Activated CD4-positive, CD25-positive, alpha-beta regulatory T cell treated with anti-CD3 and anti-CD28 coated beads, Interleukin-2, amount 50 U/mL, for 16 hours (primary cell): ENCODE measurements around the gene DDX24.

Experiments used
- DNase-seq: peaks from one replicate; pipeline ENCODE4 v3.0.0-alpha.2; 2020; ENCODE audit warnings: low read depth, low spot score

DDX24 gene

DNA sequence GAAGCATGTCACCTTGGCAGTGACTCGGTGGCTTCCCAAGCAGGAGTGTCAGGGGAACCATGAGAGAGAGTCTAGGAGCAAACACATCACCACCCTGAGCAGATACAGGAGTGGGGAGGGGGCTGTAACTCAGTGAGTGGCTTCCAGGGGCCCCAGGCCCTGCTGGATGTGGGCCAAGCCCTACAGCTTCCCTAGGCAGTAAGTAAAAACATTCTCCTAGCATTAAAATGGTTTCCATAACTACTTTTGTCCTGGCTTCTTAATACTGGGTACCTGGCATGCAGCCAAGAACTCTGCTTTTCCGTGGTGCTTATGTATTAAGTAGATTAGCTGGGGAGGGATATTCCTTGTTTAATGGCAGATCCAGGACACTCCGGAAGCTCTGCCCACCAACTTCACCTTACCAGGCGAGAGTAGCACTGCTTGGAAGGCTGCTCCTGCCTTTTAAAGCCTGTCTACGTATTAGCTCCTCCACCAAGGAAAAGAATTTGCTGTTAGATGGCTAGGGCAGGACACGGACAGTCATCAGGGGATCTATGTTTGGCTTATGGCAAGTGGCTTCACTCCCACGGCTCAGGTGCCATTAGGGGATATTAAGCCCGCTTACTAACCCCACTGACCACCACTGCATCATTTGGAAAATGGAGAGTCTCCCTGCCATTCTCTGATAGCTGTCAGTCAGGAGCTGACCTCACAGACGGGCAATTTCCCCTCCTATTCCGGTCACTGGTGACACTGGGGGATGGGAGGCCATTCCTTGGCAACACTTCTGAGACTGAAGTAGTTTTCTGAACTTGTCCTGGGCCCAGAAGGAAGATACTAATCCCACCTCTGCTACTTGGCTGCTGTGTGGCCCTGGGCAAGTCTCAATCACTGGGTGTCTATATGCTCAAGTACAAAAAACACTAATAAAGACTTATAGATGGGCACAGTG lies 32.0 kb downstream of the DDX24 start:
- DNase-seq: no peak

DNA sequence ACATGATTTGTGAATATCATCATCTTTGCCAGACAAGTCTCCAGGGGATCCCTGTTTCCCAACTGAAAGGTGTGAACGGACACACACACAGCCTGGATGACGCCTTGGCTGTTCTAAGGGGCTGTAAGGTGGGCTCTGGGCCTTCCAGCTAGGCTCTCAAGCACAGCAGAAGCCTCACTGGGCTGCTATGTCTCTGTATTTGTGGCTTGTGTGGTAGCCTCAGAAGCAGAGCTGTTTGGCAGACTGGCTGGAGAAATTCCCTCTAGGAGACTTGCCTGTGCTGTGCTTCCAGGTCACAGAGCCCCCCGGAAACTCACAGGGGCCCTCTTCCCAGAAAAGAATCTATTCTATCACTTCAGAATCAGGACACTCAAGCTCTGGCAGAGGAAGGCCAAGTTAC lies 33.4 kb downstream of the DDX24 start:
- no peak for DNase-seq

DNA sequence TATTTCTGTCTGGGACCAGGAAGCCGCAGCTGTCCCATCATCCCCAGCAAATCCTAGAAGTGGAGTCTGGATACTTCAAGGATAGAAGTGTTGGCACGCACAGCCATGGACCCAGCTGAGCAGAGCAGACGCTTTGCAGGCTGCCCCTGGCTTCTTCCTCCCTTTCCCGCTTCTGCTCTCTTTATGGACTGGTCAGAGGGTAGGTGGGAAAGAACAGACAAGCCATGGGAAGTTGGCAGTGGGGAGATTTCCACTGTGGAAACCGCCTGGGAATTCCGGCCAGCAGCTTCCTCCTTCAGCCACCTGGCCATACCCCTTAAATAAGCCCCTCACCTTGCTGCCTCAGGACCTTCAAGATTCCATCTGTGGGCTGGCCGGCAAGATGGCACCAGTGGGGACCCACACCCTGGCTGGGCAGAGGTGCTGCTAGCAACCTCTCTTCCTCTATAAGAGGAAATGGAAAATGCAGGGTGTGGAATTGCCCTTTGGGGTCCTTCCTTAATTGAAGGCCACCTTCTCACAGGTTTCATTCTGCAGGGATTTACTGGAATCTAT lies 34.2 kb downstream of the DDX24 start:
- no peak for DNase-seq

DNA sequence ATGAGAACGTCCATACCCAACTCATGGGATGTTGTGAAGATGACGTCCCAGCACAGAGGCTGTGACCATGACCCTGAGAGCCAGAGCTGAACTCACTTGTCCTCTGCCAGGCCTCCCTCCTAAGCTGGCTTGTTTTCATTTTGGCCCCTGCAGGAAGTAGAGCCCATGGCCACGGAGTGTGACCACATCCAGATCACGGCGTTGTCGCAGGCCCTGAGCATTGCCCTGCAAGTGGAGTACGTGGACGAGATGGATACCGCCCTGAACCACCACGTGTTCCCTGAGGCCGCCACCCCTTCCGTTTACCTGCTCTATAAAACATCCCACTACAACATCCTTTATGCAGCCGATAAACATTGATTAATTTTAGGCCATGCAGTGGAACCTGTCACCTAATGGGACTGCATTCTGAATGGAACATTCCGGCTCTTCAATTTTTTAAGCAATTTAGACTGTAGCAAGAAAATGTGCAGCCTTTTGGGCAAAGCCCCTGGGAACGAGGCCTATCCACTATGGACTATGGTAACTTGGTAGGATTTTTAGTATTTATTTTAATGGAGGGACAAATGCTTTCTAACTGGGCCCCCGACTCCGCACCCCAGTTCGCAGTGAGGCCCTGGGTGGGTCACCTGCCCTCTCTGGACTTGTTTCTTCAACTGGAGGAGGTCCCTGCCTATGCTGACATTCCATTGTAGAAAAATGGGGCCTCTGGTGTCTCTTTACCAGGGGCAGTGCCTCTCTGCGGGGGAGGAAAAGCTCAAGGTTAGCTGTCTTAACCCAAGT lies 35.2 kb downstream of the DDX24 start:
- no peak for DNase-seq

DNA sequence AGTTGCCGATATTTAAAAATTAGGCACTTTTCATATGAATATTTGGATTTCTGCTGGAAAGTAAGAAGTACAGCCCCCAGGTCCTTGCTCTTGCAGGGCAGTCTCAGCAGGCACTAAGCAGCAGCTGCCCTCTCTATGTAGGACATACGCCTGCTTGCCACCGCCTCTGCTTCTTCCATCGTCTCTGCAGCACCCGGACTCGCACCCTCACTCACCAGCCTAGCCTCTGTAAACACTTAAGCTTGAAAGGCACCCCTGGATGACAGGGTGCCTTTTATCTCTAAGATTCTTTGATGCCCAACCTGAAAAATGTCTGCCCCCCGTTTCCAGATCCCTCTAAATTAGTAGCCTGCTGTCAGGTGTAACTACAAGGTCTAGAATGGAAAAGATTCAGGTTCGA lies 35.9 kb downstream of the DDX24 start:
- DNase-seq: no peak

DNA sequence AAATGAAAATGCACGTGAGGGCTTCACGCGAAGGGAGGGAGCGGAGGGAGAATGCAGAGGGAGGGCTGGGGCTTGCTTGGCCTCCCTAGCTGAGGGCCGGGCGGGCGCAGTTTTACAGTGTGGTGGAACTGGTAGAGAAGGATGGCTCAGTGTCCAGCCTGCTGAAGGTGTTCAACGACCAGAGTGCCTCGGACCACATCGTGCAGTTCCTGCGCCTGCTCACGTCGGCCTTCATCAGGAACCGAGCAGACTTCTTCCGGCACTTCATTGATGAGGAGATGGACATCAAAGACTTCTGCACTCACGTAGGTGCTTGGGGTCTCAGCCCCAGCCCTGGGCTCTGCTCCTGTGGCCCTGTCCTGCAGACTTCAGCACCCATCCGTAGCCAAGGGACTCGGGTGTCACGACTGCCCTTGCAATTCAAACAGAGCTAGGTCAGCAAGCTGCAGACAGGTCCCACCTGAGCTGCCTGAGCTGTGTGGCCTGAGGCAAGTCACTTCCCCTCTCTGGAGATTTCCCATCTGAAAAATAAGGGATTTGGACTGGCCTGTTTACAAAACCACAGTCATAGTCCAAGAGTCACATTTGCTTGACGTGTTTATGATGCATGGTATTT lies 36.4 kb downstream of the DDX24 start:
- DNase-seq: no peak

DNA sequence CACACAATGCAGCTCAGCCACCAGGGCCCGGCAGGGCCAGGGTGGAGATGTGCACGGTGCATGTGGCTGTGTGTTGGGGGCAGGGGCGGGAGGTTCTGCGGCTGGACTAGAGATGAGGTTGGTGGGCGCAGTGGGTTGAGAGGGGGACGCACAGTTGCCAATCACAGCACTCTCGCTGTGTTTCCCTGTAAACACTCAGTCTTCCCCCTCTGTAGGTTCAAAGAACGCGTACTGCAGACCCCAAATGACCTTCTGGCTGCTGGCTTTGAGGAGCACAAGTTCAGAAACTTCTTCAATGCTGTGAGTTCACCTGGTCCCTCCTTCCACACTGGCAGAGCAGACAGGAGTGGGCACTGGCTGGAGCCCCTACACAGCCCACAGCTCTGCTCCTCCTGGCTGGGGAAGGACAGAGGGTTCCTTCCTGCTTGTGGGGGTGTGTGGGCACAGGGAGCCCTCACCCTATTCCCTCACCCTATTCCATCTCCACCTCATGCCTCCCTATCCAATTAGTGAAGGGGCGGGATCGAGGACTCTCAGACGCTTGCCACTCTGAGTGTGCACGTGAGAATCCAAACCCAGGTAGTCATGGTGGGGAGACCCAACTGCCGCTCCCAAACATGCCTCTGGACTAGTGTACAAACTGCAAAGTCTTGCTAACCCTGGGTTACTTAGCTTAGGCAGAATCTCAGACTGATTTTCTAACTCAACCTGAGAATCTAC lies 37.1 kb downstream of the DDX24 start:
- no peak for DNase-seq

DNA sequence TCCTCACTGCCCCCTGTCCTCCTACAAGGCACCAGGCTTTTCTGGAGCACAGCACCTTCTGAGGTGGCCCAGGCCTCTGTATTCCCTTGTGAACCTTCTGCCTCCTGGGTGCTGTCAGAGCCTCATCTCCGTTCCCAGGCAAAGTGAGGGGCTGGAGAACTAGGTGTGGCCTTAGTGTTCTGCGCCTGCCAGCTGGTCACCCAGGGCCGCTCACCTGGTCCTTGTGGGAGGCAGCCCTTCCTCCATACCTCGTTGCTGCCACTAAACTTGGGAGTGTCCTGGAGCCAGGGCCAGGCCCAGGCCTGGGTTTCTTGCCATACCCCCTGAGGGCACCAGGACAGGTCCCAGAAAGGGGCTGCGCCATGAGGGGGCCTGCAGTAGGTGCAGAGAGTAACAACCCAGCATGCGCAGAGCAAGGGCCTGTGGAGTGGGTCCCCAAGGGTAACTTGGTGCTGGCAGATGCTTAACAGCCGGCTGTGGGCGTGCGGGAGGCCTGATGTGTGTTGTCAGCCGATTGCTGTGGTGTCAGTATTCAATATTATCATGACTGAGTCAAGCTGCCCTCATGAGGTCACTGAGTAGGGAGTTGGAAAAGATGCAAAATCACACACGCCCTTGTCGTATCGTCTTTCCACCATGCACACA lies 37.8 kb downstream of the DDX24 start:
- DNase-seq: no peak

DNA sequence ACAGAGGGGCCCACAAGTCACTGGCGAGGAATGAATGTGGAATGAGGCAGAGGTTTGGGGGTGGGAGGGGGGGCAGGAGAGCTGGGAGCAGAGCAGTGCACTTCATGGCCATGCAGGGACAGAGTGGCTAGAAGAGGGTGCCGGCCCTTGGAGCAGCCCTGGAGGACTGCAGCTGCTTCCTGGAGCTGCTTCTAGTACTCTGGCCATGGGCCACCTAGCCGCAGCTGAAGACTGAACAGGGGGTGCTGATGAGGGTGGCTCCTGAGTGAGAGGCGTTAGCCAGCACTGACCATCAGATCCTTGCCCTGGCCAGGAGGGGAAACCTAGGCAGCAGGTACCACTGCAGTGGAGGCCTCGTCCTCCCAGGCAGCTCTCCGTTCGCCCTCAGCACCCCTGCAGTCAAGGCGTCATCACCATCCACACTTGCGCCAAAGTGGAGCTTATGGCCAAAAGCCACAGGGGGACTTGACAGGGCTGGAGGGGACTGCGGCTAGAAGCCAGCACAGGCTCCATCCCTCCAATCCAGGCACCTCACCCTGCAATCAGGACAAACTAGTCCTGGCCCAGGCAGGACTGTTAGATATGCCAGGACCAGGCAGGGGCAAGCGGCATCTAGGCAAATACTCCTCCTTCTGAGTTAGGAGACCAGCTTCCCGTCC lies 38.4 kb downstream of the DDX24 start:
- DNase-seq: no peak

DNA sequence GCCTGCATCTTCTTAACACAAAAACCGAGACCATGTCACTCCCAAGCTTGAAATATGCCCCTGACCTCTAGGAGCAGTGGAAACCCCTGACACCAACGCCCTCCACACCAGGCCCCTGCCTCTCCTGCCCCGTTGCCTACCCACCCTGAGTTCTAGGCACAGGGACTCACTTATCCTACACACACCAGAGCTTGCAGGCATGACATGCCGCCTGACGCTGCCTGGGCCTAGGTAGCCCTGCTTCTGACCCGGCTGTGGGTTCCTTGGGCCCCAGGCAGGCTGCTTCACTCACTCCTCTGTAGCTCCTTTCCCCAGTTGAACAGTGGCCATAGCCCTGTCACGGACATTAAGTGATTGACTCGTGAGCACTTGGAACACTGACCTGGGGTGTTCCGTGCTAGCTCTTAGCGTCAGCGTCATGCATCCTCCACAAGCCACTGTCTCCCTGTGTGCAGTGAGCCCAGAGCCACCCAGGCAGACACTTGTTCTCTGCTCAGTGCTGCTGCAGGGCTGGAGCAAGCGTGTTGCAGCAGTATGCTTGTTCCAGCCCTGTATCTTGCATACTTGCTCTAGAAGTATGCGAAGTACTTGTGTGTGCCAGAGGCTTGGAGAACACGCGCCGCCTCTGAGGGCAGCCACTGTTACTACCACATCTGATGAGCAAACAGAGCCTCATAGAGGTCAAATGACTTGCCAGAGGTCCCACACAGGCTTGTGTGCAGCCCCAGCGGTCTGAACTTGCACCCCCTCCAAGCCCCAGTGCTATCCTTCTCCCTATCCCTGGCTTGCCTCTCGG lies 39.3 kb downstream of the DDX24 start:
- DNase-seq: no peak

DNA sequence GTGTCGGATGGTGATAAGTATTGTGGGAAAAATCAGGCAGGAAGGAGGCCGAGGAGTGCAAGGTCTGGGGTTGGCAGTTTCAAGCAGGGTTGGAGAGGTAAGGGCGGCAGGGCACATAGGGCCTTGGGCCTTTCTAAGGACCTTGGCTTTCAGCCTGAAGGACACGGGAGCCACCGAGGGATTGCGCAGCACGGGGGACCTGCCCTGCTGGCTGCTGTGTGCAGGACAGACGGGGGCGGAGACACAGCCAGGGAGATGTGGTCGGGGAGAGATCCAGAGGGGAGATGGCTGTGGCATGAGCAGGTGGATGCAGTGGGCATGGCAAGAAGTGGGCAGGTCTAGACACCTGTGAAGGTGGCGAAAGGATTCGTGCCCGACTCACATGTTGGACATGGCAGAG lies 40.2 kb downstream of the DDX24 start:
- DNase-seq: no peak

DNA sequence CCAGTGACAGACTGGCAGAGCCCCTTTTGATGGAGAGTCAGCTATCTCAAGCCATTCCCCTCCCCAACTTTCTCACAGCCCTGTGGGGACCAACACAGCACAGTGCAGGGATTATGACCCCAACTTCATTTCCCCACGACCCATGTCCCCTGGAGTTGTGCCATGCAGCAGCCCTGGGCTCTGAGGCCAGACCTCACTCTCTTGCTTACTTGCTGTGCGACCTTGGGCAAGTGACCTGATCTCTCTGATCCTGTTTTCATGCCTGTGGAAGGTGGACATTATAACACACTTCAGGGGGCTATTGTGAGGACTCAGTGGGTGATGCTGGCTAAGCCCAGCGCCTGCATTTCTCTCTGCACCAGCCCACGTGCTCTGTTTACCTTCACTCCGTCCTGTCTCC lies 40.8 kb downstream of the DDX24 start:
- DNase-seq: no peak

DNA sequence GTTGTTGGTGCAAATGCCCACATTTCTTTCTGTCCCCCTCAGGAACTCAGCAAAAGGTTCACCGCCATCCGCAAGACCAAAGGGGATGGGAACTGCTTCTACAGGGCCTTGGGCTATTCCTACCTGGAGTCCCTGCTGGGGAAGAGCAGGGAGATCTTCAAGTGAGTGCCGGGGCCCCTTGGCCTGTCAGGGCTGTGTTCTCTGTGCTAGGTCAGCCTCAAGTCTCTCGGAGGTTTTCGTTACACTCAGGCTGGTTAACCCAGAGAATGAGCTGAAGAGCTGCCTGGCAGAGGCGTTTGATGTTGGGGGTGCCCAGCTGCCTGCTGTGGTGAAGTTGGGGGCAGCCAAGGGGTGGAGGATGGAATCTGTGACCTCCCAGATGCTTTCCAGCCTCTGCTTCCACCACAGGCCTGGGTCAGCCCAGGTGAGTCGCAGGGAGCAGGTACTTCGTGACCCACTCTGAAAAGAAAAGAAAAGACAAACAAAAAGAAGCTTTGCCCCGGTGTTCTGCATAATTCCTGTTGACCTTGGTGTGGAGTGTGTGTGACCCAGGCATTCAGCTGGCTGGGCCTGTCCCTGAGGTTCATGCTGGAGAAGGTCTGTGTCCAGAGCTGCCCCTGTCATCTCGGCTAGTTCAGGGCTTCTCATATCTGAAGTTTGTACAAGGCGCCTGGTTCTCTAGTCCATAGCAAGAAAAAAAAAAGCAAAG lies 41.9 kb downstream of the DDX24 start:
- no peak for DNase-seq

DNA sequence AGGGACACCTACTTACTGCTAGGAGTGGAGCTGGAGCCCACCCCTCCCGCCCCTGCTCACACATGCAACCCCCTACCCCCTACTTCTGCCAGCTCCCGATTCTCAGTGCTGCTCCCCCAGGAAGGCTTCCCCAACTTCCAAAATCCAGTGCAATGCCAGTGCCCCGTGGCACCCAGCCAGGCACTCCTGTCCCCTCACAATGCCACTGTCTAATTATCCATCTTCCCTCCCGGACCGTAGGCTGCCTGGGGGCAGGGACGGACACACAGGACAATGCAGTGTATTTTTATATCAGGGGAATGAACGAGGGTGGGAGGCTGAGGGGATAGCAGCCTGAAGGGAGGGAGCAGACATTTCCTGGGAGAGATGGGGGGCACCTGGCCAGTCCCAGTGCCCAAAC lies 42.5 kb downstream of the DDX24 start:
- DNase-seq: no peak

DNA sequence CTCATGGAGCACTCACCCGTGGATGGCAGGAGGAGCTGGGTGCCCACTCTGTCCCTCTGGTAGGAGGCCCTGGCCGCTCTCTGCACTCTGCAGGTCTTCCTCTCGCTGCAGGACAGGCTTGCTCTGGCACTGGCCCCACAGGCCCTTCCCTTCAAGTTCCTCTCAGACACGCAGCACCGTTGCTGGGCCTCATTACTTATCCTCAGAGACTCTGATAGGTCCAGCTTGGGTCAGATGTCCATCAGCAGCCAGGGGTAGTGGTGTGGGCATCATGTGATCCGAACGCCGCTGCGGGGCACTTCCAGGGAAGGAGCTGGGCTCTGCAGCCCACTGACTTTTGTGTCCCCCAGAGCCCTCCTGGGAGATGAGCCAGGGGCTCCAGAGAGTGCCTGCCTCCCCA lies 43.0 kb downstream of the DDX24 start:
- no peak for DNase-seq

DNA sequence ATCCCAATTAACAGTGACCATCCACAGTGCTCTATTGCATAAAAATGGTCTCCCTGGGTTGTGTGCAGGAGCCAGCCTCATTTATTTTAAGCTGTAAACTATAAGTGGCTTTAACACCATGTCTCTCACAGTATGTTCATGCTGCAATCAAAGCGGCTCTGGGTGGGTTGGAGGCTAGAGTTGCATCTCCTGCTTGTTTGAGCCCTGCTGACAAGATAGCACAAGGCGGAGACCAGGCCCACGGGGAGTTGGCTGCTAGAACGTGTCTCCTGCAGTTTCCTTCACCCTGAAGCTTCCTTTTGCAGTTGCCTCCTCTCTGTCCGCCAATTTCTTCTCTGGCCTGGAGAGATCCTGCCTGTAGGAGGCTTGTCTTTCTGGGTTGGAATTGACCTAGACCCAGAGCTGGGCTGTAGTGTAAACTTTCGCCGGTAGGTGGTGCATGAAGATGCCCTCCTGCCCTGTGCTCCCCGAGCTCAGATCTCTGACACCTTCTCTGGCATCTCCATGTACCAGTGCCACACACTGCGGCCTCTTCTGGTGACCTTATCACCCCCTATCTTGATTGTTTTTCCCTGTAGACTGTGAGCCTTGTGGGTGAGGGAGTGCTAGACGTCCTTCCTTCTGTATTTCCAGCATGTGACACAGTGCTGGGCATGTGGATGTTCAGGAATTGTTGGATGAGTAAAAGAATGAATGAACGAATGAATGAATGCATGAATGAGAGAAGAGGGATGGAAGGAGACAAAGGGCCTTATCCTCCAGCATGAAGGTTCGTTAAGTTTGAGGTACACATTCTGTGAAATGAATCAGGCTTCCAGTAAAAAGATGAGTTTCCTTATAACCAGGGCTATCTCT lies 44.5 kb downstream of the DDX24 start:
- DNase-seq: peak; percentile 43

DNA sequence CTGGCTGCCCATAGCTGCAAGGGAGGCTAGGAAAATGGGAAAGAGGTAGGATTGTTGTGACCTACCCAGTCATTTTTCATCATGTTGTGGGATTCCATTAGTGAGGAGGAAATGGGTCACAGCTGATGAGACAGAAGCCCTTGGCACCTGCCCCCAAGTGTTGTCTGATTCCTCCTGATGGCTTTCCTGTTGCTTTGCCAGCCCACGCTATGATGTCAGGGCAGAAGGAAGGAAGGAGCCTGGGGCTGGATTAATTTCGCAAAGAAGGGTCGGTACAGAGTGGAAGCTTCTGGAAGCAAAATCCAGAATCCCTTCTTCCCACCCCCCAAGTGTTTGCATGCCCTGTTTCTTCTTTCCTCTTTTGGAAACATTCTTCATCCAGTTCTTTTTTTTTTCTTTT lies 46.1 kb downstream of the DDX24 start:
- no peak for DNase-seq

DNA sequence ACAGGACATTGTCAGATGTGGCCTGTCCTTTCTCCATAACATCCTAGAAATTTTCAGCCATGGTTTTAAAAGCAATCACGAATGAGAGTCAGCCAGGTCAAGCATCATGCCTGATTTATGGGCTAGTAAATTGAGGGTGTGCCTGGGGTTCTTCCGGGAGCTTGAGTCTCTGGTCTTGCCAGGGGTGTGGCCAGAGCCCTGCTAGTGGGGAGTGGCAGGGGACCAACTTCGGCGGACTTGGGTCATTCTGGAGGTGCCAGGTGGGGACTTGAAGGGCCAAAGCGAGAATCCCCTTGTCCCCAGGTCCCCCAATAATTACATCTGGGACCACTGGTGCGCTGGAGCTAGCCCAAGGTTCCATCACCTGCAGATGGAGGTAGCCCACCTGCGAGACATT lies 49.1 kb downstream of the DDX24 start:
- DNase-seq: no peak
